Measurements from ENCODE around the gene AADAT.
A peak's percentile ranks its signal among the peaks of the same experiment; 100 is the strongest.

AADAT gene

DNA sequence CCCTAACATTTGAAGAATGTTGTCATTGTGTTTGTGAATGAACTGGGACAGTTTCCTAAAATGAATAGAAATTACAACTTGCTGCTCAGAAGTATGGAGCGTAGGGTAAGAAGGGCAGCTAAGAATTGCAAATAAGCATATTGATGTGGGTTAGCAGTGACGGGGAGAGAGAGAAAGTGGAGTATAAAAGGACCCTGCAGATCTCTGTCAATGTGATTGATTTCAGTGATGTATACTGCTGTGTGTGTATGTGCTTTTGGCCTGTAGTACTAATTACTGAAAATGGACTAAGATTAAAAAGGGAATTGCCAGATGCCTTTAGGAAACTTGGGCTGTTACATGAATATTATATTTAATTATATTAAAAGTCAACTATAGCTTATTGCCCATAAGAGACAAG is 55.8 kb downstream of the AADAT start:
- no peak for DNase-seq (ENCODE audit: low read depth)

DNA sequence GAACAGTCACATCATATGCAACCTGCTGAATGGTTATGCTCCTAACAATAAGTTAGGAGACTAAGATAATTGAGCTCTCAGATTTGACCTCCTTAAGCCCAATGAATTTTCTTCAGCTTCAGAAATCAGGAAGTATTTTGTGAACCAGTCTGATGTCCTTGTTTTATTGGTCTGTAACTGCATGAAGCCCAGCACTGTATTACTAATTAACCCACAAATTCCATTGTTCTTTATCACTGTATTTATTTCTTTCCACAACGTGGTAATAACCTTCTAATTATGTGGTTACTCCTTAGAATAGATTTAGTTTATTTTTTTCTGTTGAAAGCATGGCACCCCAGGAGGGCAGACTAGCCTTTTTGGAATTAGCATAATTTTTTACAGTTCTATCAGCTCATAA is 59.6 kb downstream of the AADAT start:
- no peak for DNase-seq (ENCODE audit: low read depth)

DNA sequence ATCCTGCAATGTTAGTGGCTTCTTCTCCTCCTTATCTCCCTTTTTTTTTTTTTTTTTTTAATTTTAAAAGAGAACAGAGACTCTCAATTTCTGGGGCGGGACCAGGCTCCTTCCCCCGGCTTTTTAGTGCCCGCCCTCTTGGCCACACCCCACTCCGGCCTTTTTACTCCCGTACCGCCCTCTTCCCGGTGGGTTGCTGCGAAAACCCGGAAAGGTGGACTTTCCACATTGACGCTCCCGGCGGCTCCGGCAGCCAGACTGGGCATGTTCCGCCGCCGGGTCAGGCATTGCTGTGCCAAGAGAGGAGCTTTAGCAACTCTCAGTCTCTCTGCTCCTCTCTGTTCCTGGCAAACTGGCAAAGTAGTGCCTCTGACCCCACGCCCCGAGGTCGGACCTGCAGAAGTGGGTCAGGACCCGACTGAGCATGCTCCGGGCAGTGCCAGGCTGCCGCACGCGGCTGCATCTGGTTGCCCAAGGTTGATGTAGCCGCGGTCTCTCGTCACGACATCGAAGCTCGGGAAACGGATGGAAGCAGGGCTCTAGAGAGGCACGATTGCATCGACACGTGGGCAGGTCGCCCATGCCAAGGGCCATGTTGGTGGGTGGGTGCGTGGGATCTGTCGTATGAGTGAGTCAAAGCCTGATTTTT is 62.5 kb downstream of the AADAT start:
- DNase-seq (ENCODE audit: low read depth), result peak; percentile 82

DNA sequence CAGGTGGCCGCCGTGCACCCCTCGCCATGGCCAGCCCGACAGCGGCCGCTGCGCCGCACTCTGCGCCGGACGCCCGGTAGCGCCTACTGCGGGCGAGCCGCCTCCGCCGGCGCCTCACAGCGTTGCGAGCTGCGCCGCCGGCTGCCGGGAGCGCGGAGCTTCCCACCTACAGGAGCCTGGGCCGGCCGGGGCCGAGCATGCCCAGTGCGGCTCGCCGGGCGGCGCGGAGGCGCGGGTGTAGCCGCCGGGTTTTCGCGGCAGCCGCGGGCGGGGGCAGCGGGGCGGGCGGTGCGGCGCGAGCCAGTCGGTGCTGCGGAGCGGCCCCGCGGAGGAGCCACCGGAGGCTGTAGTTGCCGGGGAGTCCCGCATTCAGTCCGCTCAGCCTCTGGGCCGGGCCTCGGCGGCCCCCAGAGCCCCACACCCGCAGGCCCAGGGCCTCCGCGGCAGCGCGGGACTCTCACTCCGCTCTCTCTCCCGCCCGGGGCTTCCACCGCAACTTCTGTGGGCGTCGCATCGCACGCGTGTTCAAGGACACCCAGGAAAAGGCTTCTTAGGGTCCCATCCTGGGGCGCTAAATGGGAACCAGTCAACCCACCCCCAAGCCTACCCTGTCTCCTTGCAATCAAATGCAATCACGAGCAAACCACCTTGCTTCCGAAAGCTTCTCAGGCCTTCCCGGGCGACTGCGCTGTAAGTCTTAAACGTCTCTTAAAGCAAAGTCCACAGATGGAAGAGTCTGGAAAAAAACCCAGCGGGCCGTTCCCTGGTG is 63.3 kb downstream of the AADAT start, which contains the start of gene MFAP3L:
TSS of gene MFAP3L (minus strand) at position 143 of the 769 bp plus-strand sequence. CDS start 20,518 bp downstream, outside the sequence.
- DNase-seq (ENCODE audit: low read depth), result peak; percentile 70

DNA sequence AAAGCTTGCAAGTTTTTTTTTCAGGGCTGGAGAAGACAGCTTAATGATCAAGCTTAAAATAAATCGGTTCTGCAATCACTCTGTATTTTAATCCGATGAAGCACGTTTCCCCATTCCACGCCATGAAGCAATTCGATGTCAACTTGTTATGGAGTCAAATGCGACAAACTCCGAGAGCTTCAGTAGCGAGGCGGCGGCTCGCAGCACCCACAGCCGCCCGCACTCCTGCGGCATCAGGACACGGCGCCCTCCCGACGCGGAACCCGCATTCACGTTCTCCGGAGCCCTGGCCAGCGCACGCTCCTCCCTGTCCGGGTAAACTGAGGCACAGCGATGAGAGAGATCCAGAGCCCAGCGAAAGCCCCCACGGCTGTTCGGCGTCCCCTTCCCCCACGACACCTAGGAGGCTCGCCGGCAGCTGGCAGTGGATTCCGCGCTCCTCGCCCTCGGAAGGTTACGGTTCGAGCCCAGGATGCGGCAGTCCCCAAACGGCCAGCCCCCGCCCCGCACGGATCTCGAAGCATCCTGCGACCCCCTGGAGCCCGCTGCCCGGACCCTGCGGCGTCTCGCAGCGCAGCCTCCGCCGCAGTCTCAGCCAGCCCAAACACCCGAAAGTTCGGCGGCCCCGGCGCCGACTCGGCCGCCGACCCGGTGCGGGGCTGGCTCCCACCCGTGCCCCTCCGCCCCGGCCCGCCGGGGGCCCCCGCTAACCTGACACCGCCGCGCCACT is 64.1 kb downstream of the AADAT start:
- DNase-seq (ENCODE audit: low read depth), result peak; percentile 7

DNA sequence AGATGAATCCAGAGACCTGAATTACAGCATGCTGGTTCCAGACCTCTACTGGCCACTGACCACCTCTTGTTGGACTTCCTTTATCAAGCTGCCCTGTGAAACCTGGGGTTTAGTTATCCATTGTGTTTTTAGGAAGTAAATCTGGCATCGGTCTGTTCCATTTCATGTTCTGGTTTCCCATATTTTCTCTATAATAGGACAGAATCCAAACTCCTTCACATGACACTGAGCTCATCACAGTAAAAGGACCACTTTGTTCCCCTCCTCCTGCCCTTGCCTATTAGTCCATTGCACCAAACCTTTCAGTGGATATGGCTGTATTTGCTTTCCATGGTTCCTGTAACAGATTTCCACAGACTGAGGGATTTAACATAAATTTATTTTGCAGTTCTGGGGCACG is 67.5 kb downstream of the AADAT start:
- no peak for DNase-seq (ENCODE audit: low read depth)

DNA sequence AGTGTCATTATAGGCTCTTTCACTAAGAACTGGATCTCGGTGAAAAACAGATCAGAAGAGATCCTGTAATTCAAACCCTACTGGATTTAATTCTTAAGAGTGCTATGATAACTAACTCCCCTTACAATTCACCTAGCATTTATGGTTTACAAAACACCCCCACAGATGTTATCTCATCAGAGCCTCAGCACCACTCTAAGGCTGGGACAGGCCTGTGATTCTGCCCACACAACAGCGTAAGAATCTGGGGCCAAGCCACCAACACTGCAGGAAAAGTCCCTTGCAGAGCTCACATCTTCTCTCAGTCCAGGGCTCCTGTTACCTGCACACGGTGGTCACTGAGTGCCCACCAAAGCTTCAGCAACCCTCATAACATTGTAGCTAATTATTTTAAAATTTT is 72.5 kb downstream of the AADAT start:
- no peak for DNase-seq (ENCODE audit: low read depth)

DNA sequence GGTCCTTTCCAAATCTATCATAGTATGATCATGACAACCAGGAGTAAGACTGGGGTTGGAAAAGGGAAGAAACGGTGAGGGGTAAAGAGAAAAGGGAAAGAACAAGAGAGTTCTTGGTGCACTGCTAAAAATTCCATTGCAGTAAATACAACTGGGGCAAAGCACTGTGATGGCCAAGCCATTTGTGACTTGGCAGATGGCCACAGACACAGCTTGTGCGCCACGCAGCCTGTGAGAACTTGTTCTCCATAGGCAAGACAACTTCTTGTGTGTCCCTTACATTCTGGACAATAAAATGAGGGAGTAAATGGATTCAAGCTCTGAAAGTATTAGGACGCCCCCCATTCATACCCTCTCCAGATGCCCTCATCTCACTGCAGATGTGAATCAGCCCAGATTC is 74.5 kb downstream of the AADAT start:
- DNase-seq (ENCODE audit: low read depth), result no peak

DNA sequence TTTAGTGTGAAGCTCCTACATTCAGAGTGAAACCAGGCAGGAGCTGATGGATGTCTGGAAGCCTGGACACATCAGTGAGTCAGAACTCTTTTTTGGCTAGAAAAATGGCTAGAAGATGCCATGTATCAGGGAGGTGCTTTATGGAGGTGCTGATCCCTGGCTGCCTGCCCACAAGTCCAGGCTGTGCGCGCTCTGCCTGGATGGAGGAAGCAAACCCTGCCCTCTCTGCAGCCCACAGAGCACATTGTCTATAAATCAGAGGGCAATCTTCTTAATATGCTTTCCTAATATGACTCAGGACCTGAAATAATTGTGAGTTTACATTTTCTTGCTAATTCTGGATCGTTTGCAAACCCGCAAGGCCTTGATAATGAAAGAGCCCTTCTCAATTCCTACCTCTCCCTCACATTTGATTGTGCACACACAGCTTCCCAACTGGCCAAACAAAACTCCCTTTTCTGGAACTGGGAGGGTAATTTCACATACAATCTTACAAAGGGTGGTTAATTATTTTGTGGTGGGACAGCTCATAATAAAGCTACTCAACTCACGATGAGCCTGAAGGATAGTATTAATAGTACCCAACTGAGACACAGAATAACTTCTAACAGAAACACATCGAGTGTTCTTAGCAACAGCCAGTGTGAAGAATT is 75.3 kb downstream of the AADAT start:
- DNase-seq (ENCODE audit: low read depth), result no peak

DNA sequence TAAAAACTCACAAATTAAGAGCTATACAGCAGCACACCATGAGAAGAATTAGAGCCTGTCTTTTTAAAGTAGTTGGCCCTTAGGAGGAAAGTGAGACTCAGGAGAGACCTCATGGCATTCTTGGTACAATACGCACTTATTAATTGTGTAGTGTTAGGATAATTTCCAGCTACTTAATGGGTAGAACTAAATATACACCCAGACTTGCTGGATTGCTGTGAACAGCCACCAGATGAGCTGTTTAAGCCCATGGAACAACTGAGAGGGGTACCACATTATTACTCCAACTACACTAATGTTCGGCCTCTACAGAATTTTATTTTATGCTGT is 77.2 kb downstream of the AADAT start:
- no peak for DNase-seq (ENCODE audit: low read depth)

DNA sequence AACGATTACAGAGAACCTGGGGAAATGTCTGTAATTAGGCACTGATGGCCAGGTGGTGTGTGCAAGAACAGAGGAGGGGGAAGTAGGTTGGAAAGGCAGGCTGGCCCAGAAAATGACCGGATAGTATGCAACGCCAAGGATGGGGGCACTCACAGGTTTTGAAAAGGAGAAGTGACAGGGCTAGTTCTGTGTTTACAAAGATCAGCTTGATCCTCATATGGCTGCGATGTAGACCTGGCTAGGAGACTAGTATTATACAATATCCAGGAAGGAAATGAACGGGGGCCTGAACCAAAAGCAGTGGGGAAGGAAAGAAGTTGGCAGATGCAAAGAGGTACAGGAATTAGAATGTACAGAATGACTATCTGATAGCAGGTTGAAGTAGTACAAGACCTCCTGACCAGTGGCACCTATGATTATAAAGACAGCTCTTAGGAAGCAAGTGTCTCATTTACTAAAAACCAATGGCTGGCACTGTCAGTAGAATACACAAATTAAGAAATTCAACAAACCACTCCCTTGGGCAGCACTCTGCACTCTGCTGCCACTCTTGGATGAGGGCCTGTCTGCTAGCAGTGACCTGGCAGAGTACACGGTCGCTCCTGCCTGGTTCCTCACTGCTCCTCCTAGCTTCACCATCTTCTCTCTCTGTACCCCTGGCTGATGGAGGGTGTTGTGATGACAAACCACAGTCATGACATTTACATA is 77.7 kb downstream of the AADAT start:
- no peak for DNase-seq (ENCODE audit: low read depth)
